DND-41 (cell line): ENCODE data around the gene SHANK1.

Experiments used
- ATAC-seq: fragments of 200-7000 bp; cut with Tn5 transposase; 3 replicates; pipeline ENCODE4 v1.9.1; 2021; ENCODE audit warnings: low read depth; ENCODE audit not compliant: insufficient read depth
- DNase-seq: peaks from one replicate; pipeline ENCODE4 v3.0.0-alpha.2; 2020
- H2AFZ ChIP-seq: 2 replicates; pipeline ENCODE4 v1.6.0; 2012; ENCODE audit warnings: low read depth, low read length
- H3K27ac ChIP-seq: 2 replicates; pipeline ENCODE4 v1.5.1; 2012; ENCODE audit warnings: low read length, inconsistent platforms
- H3K27me3 ChIP-seq: fragments of 200-600 bp; sonication (generic); 2 replicates; pipeline ENCODE4 v1.6.0; 2012; ENCODE audit warnings: low read length, mild to moderate bottlenecking, inconsistent platforms; ENCODE audit not compliant: insufficient read depth, poor library complexity
- H3K36me3 ChIP-seq: 2 replicates; pipeline ENCODE4 v1.5.1; 2012; ENCODE audit warnings: low read length, inconsistent platforms; ENCODE audit not compliant: insufficient read depth
- H3K4me1 ChIP-seq: 2 replicates; pipeline ENCODE4 v1.5.1; 2012; ENCODE audit warnings: mild to moderate bottlenecking, low read length; ENCODE audit not compliant: insufficient read depth
- H3K4me2 ChIP-seq: 2 replicates; pipeline ENCODE4 v1.6.0; 2012; ENCODE audit warnings: mild to moderate bottlenecking, moderate library complexity, low read length, inconsistent platforms; ENCODE audit not compliant: insufficient read depth
- H3K4me3 ChIP-seq, 2 experiments: fragments of 200-600 bp in 1 of 2; shearing (Covaris generic) in 1 of 2; 2 replicates each; pipeline ENCODE4 v1.5.1; 2012 to 2016; ENCODE audit warnings: inconsistent platforms in 2 of 2, low read length in 2 of 2, mild to moderate bottlenecking in 2 of 2, low read depth in 1 of 2, moderate library complexity in 1 of 2
- H3K79me2 ChIP-seq: 2 replicates; pipeline ENCODE4 v1.6.0; 2012; ENCODE audit warnings: low read length, inconsistent platforms; ENCODE audit not compliant: insufficient read depth
- H3K9ac ChIP-seq: 2 replicates; pipeline ENCODE4 v1.6.0; 2012; ENCODE audit warnings: low read depth, mild to moderate bottlenecking, inconsistent platforms, low read length, moderate library complexity
- H3K9me3 ChIP-seq: 2 replicates; pipeline ENCODE4 v1.5.1; 2012; ENCODE audit warnings: low read length, moderate library complexity, mild to moderate bottlenecking, inconsistent platforms; ENCODE audit not compliant: insufficient read depth, severe bottlenecking
- H4K20me1 ChIP-seq: 2 replicates; pipeline ENCODE4 v1.6.0; 2012; ENCODE audit warnings: low read length; ENCODE audit not compliant: insufficient read depth
- CTCF ChIP-seq: IDR thresholded peaks from 2 replicates; pipeline ENCODE4 v1.5.1; 2012; ENCODE audit warnings: borderline replicate concordance, low read length, moderate library complexity, mild to moderate bottlenecking; ENCODE audit not compliant: poor library complexity, severe bottlenecking; ENCODE audit errors: extremely low read depth
- EZH2 ChIP-seq: IDR thresholded peaks from 3 replicates; pipeline ENCODE4 v1.6.1; 2012; ENCODE audit warnings: borderline replicate concordance, low read depth, mild to moderate bottlenecking, moderate library complexity, low read length, inconsistent platforms; ENCODE audit not compliant: severe bottlenecking

Gene SHANK1

GRCh38 chr19:50666346-50667176, 53.0 kb downstream of the SHANK1 start:
- Histone ChIP-seq H3K4me2 (no peak overlapping the region), H3K9ac (no peak overlapping the region), H4K20me1 (no peaks in the 10 kb centered on the region), H3K4me3 (no peak overlapping the region), H3K27ac (no peak overlapping the region), H3K9me3 (no peaks in the 10 kb centered on the region), H3K36me3 (no peaks in the 10 kb centered on the region), H2AFZ (no peak overlapping the region), H3K79me2 (no peaks in the 10 kb centered on the region), H3K4me1 (no peaks in the 10 kb centered on the region), H3K27me3 (no peaks in the 10 kb centered on the region)
- ATAC-seq (no peak), DNase-seq (no peak)
- TF ChIP-seq CTCF (no peak), EZH2 (no peak)

- H2AFZ ChIP-seq = no peak overlapping the region
Observed at GRCh38 chr19:50664204-50664603, 55.4 kb downstream of the SHANK1 start.

GRCh38 chr19:50663482-50663790, 56.2 kb downstream of the SHANK1 start:
- no peaks in the 10 kb centered on the region for H3K36me3 ChIP-seq
- H4K20me1 ChIP-seq = no peaks in the 10 kb centered on the region
- peaks cover 9% of the 10 kb centered on the region for H3K4me1 ChIP-seq
- H3K4me3 ChIP-seq = no peak overlapping the region
- peaks cover 2% of the 10 kb centered on the region for H3K9me3 ChIP-seq
- TF ChIP-seq CTCF (no peak), EZH2 (no peak)
- no peak overlapping the region for H3K4me2 ChIP-seq
- no peaks in the 10 kb centered on the region for H3K27me3 ChIP-seq
- no peaks in the 10 kb centered on the region for H3K79me2 ChIP-seq
- H3K27ac ChIP-seq = no peak overlapping the region
- H2AFZ ChIP-seq = no peak overlapping the region
- H3K9ac ChIP-seq = no peak overlapping the region
- no peak for DNase-seq
- ATAC-seq = no peak

More at GRCh38 chr19:50664204-50664603, 55.4 kb downstream of the SHANK1 start:
- no peaks in the 10 kb centered on the region for H3K36me3 ChIP-seq
- H3K27ac ChIP-seq = no peak overlapping the region
- no peak overlapping the region for H3K4me3 ChIP-seq
- no peaks in the 10 kb centered on the region for H3K9me3 ChIP-seq
- H4K20me1 ChIP-seq = no peaks in the 10 kb centered on the region
- DNase-seq (no peak), ATAC-seq (no peak)
- TF ChIP-seq CTCF = no peak
- no peak for TF ChIP-seq EZH2
- H3K4me1 ChIP-seq = peaks cover 1% of the 10 kb centered on the region; the same call in 1 of the 2 replicates
- no peaks in the 10 kb centered on the region for H3K79me2 ChIP-seq
- H3K27me3 ChIP-seq = no peaks in the 10 kb centered on the region
- no peak overlapping the region for H3K9ac ChIP-seq
- H3K4me2 ChIP-seq = no peak overlapping the region
